ENCODE results near the gene PRAC1.

Gene PRAC1

DNA sequence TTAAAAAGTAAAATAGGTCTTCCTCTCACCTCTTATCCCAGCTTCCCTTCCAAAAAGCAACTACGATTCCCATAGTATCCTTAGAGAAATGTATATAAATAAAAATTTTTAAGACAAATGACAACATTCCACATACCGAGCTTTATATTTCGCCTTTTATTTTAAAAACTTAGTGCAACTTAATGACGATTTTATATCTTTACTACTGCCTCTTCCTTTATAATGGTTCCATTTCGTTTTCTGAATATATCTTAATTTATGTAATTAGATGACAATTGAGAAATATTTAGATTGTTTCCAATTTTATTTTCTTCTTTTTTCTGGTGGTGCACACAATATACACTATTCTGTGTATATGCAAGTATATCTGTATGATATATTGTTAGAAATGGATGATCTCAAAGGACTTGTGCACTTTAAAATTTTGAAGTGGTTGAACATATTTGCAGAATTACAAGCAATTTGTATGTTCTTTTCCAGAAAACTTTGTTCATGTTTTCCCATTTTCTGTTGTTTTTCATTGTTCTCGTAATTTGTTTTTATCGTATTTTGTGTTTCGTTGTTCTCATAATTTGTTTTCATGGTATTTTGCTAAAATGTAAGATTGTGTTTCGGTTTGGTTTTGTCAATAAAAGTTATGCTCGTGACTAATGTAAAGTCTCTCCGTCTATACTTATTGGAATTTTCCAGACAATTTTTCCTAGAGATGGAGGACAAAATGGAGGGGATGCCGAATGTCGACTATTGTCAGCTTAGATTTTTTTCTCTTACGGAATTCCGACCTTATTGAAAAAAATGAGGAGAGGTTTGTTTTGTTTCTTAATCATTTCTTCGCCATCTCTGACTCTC, 26.6 kb upstream of the PRAC1 start:
- no peaks in the 10 kb centered on the region for H3K36me3 Mint-ChIP-seq (ENCODE audit: low read depth)
- H3K27me3 Mint-ChIP-seq (ENCODE audit: low read depth, poor library complexity) = peaks cover 100% of the 10 kb centered on the region
- H3K4me3 Mint-ChIP-seq = no peak overlapping the region
- DNase-seq = no peak
- H3K27ac Mint-ChIP-seq = no peak overlapping the region
- TF ChIP-seq, protein P1, sequence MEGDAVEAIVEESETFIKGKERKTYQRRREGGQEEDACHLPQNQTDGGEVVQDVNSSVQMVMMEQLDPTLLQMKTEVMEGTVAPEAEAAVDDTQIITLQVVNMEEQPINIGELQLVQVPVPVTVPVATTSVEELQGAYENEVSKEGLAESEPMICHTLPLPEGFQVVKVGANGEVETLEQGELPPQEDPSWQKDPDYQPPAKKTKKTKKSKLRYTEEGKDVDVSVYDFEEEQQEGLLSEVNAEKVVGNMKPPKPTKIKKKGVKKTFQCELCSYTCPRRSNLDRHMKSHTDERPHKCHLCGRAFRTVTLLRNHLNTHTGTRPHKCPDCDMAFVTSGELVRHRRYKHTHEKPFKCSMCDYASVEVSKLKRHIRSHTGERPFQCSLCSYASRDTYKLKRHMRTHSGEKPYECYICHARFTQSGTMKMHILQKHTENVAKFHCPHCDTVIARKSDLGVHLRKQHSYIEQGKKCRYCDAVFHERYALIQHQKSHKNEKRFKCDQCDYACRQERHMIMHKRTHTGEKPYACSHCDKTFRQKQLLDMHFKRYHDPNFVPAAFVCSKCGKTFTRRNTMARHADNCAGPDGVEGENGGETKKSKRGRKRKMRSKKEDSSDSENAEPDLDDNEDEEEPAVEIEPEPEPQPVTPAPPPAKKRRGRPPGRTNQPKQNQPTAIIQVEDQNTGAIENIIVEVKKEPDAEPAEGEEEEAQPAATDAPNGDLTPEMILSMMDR (IDR thresholded peaks at IDR 0.05) = no peak
- peaks cover 25% of the 10 kb centered on the region for H3K4me1 Mint-ChIP-seq
- H3K9me3 Mint-ChIP-seq = no peaks in the 10 kb centered on the region

DNA sequence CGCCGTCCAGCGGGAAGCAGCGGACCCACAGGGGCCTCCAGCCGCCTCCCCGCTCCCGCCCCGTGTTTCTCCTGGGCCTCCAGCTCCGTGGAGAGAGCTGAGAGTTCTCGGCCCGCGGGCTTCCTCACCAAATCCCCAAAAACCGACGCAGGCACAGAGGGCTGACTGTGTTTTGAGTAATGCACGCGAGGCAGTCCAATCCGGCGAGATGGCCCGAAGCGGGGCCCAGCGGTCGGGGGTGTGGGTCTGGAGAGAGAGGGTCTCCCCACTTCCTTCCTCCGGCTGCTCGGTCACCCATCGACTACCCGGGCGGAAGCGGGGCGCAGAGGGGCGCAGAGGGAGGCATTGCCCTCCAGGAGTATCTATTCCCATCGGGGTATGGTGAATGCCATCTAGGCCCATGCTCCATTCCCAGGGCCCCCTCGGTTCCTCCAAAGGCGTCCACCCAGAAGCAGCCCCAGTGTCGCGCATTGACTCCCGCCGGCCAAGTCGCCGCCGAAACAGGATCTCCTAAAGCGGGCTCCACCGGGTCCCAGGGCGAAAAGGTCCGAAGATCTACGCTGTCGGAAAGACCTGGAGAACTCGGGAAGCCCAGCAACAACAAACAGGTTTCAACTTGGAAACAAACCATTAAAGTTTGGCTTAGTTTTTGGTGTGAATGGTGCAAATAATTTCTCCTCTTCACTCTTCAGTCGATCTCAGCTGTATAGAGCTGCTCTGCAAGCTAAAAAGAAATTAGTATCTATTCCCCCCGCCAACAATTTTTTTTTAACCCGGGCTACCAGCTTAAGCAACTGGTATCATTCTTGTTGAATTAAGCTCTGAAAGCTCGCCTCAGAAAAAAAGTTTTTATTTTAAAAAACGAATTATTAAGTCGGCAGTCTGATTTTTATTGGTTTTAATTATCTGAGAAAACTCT, 25.4 kb upstream of the PRAC1 start:
- H3K9me3 Mint-ChIP-seq = no peaks in the 10 kb centered on the region
- no peak overlapping the region for H3K27ac Mint-ChIP-seq
- no peaks in the 10 kb centered on the region for H3K36me3 Mint-ChIP-seq (ENCODE audit: low read depth)
- peak; percentile 46 for DNase-seq
- H3K4me3 Mint-ChIP-seq = no peak overlapping the region
- TF ChIP-seq, protein P1 (IDR thresholded peaks at IDR 0.05) = no peak
- H3K4me1 Mint-ChIP-seq = peaks cover 14% of the 10 kb centered on the region
- H3K27me3 Mint-ChIP-seq (ENCODE audit: low read depth, poor library complexity) = peaks cover 100% of the 10 kb centered on the region

DNA sequence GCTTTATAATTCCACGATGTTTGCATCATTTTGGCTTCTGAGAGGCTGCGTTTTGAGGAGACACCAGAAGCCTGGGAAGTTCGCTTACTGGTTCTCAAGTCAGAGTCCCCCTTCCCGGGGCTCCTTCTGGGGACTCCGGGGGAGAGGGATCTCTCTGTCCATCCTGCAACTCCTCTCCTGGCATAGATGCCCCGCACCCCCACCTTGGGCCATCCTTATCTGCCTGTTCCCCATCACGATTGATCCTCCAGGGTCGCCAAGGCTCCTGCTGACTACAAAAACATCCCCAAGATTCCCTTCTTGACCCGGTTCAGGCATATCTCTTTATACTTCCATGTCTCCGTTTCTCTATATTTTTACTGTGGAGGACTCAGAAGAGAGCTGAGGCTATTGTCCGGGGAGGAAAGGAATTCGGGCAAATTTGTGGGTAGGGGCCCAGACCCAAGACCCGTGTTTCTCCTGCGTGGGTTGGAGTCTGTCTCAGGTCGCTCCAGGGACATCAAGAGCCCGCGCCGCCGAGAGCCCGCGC, 24.7 kb upstream of the PRAC1 start:
- Mint-ChIP-seq H3K4me3 (no peak overlapping the region), H3K36me3 (ENCODE audit: low read depth) (no peaks in the 10 kb centered on the region), H3K27ac (no peak overlapping the region), H3K27me3 (ENCODE audit: low read depth, poor library complexity) (peaks cover 100% of the 10 kb centered on the region), H3K9me3 (peaks cover 2% of the 10 kb centered on the region), H3K4me1 (peaks cover 9% of the 10 kb centered on the region)
- DNase-seq = no peak
- TF ChIP-seq, protein P1 (IDR thresholded peaks at IDR 0.05) = no peak

DNA sequence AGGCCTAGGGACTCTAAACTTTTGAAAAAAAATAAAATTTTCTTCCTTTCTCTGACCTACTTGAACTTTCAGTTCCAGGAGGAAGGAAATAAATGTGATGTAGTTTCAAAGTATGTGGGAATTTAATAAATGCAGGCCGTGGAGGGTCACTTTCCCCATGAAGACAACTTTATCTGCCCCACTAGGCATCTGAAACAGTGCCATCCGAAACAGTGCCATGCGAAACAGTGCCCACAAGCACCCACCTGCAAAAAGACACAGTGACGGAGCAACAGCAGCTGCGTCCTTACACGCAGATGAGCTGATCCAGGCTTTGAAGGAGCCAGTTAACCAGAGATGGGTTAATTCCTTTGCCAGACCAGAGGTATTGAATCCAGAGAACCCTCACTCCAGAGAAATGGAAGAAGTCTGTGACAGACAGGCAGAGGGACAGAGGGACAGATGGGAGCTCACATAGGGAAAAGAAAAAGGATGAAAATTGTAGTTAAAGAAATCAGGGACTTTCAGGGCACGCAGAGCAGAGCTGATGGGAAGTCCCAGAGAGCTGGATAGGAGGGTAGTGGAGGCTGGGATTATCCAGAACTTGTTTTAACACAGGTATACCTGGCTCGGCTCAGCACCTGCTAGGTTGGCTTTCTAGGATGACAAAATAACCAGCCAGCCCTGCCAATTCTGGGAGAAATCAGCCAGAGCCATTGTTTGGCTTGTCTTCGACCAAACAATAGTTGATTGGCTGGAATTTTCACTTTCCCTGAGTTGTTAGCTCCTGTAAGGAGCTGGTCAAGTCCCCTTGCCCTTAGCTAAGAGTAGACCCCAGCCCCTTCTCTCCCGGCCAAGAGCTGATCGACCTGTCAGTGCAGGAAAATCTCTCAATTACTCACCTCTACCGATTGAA, 23.3 kb upstream of the PRAC1 start:
- DNase-seq = no peak
- no peak overlapping the region for H3K4me3 Mint-ChIP-seq
- H3K27me3 Mint-ChIP-seq (ENCODE audit: low read depth, poor library complexity) = peaks cover 100% of the 10 kb centered on the region
- no peaks in the 10 kb centered on the region for H3K36me3 Mint-ChIP-seq (ENCODE audit: low read depth)
- peaks cover 8% of the 10 kb centered on the region for H3K9me3 Mint-ChIP-seq
- TF ChIP-seq, protein P1 (IDR thresholded peaks at IDR 0.05) = no peak
- no peak overlapping the region for H3K27ac Mint-ChIP-seq
- H3K4me1 Mint-ChIP-seq = peaks cover 5% of the 10 kb centered on the region

DNA sequence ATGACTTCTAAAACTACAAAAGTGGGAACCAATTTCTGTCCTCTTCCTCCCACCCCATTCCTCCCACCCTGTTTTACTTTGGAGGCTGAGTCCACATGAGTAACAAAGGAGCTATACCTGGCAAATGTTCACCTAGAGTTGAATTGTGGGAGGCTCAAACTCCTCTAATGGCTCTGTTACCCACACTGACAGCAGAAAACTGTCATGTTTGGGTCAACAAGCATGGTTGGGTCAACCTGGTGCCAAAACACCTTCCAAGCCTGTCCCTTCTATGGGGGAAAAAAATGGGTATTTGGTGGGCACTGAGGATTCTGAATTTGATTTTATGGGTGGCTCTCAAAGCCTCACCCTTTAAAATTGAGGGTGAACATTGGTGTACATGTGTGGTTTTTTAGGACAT, 18.2 kb upstream of the PRAC1 start:
- Mint-ChIP-seq H3K27ac (no peak overlapping the region), H3K4me1 (no peaks in the 10 kb centered on the region), H3K4me3 (no peak overlapping the region), H3K36me3 (ENCODE audit: low read depth) (no peaks in the 10 kb centered on the region), H3K27me3 (ENCODE audit: low read depth, poor library complexity) (peaks cover 100% of the 10 kb centered on the region), H3K9me3 (peaks cover 15% of the 10 kb centered on the region)
- DNase-seq = no peak
- TF ChIP-seq, protein P1 (IDR thresholded peaks at IDR 0.05) = no peak

All from nephron progenitor cell (in vitro differentiated cells).